SK-N-MC (cell line): ENCODE measurements around the gene UGDH.

Source experiments
- DNase-seq: peaks from one replicate; pipeline ENCODE4 v3.0.0-alpha.2; 2011; ENCODE audit warnings: low read depth, low spot score
- H3K27ac ChIP-seq: fragments of 200-600 bp; sonication (generic); 2 replicates; pipeline ENCODE4 v1.5.1; 2016; ENCODE audit warnings: mixed run types
- H3K36me3 ChIP-seq: fragments of 200-600 bp; sonication (generic); 2 replicates; pipeline ENCODE4 v1.6.1; 2017; ENCODE audit warnings: antibody characterized with exemption, low read length, mixed read lengths; ENCODE audit not compliant: insufficient read depth
- H3K4me3 ChIP-seq: fragments of 200-600 bp; sonication (generic); 2 replicates; pipeline ENCODE4 v1.5.1; 2016
- H3K9ac ChIP-seq: fragments of 200-600 bp; sonication (generic); 2 replicates; pipeline ENCODE4 v1.8.0; 2017; ENCODE audit warnings: mixed run types, mixed read lengths; ENCODE audit not compliant: insufficient read length
- H3K9me3 ChIP-seq: fragments of 200-600 bp; sonication (generic); 2 replicates; pipeline ENCODE4 v1.6.1; 2017; ENCODE audit warnings: low read depth, mild to moderate bottlenecking, antibody characterized with exemption, low read length, moderate library complexity, mixed read lengths
- EZH2 ChIP-seq: fragments of 200-600 bp; sonication (generic); IDR thresholded peaks from one replicate; pipeline ENCODE4 v1.6.1; 2017; ENCODE audit warnings: antibody characterized with exemption
- FOXP2 ChIP-seq: optimal IDR thresholded peaks from 2 replicates; pipeline ENCODE3; 2011; ENCODE audit warnings: mild to moderate bottlenecking, moderate library complexity; ENCODE audit not compliant: insufficient read depth; ENCODE audit errors: extremely low read length, control extremely low read depth
- POLR2AphosphoS5 ChIP-seq: IDR thresholded peaks from 2 replicates; pipeline ENCODE4 v1.6.1; 2012; ENCODE audit warnings: mild to moderate bottlenecking, low read depth, low read length, borderline replicate concordance

The UGDH gene

DNA sequence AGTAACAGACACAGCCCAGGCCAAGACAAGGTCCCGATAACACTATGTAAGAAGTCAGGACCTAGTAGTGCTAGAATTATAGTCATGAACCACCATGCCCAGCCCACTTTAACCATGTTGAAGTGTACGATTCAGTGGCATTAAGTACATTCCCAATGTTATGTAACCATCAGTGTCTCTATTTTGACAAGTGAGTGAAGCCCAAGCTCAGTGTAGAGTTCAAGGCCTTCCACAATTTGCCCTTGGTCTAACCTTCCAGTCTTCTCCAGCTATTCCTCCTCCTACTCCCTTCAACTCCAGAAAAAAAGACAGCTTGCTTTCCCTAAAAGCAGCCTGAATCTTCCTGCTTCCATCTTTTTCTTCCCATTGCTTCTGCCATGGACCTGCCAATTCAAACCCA, 36.9 kb downstream of the UGDH start:
- TF ChIP-seq FOXP2 (no peak), EZH2 (no peak), POLR2AphosphoS5 (no peak)
- Histone ChIP-seq H3K9me3 (no peaks in the 10 kb centered on the region), H3K9ac (no peak overlapping the region), H3K36me3 (no peaks in the 10 kb centered on the region), H3K4me3 (no peak overlapping the region), H3K27ac (no peak overlapping the region)
- no peak for DNase-seq

DNA sequence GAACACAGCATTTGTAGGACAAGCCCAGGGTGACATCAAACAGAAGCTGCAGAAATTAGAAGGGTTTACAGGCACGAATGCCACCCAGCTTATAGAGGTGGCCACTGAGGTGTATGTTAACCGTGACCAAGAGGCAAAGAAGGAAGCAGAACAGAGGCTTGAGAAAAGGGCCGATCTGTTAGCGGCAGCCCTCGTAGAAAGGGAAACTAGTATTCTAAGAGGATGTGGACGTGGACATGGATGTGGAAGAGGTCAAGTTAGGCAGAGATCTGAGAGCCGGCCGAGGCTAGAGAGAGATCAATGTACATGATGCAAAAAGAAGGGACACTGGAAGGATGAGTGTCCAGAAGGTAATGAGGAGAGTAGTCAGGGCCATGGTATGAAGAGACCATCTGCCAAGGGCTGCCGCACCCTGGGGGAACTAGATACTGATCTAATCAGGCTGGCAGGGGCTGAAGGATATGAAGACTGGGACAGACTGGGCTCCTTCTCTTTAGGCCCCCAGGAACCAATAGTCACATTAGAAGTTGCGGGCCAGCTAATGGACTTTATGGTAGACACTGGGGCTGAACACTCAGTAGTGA, 40.9 kb downstream of the UGDH start:
- TF ChIP-seq EZH2 (no peak), FOXP2 (no peak), POLR2AphosphoS5 (no peak)
- DNase-seq: no peak

DNA sequence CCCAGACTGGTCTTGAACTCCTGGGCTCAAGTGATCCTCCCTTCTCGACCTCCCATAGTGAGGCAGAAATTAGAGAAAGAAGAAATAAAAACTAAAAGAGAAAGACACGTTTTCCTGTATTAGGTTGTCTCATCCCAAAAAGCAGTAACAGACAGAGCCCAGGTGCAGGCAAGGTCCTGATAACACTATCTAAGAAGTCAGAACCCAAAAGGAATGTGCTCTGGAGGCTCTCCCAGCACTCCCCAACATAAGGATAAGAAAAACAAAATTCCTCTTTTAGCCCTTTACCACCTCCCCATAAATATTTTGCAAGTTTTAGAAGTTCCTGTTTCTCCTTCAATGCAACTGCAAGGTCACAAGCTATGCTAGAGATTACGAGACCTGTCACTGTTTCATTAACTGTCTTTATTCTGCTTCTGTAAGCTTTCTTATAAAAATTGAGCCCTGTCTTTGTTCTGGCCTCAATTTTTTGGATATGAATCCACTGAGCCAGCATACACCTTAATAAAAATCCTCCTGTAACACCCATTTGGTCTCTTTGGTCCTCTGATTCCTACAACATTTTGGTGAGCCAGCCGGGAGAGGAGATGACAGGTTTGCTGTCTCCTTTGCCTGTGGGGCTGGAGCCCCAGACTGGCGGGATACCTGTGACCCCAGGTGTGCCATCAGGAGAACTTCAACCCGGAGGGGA, 42.5 kb downstream of the UGDH start:
- no peaks in the 10 kb centered on the region for H3K36me3 ChIP-seq
- TF ChIP-seq FOXP2: no peak
- TF ChIP-seq POLR2AphosphoS5: no peak
- TF ChIP-seq EZH2: no peak
- H3K4me3 ChIP-seq: no peak overlapping the region
- H3K9ac ChIP-seq: no peak overlapping the region
- H3K27ac ChIP-seq: no peak overlapping the region
- H3K9me3 ChIP-seq: no peaks in the 10 kb centered on the region
- no peak for DNase-seq

More for the DNA sequence above, 40.9 kb downstream of the UGDH start:
- H3K27ac ChIP-seq: no peak overlapping the region
- H3K9ac ChIP-seq: no peak overlapping the region
- H3K9me3 ChIP-seq: no peaks in the 10 kb centered on the region
- no peak overlapping the region for H3K4me3 ChIP-seq
- no peaks in the 10 kb centered on the region for H3K36me3 ChIP-seq

DNA sequence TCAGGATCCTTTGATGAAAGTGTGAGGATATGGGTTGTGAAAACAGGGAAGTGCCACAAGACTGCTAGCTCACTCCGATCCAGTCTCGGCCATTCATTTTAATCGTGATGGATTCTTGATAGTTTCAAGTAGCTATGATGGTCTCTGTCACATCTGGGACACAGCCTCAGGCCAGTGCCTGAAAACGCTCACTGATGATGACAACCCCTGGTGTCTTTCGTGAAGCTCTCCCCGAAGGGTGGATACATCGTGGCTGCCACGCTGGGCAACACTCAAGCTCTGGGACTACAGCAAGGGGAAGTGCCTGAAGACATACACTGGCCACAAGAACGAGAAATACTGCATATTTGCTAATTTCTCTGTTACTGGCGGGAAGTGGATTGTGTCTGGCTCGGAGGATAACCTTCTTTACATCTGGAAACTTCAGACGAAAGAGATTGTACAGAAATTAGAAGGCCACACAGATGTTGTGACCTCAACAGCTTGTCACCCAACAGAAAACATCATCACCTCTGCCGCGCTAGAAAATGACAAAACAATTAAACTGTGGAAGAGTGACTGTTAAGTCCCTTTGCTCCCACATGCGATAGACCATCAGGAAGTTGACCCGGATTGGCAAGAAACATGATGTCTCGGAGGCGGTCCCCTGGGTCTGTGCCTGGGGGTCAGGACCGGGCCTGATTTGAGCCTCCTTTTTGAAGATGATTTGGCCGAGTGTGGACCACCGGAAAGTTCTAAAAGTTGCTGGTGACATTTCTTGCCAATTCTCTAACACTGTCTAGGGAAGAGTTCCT, 46.1 kb downstream of the UGDH start:
- TF ChIP-seq EZH2 (no peak), POLR2AphosphoS5 (no peak), FOXP2 (no peak)
- Histone ChIP-seq H3K9me3 (no peaks in the 10 kb centered on the region), H3K27ac (no peak overlapping the region), H3K36me3 (no peaks in the 10 kb centered on the region; the same call in 1 of the 2 replicates), H3K4me3 (no peak overlapping the region), H3K9ac (no peak overlapping the region)
- no peak for DNase-seq

DNA sequence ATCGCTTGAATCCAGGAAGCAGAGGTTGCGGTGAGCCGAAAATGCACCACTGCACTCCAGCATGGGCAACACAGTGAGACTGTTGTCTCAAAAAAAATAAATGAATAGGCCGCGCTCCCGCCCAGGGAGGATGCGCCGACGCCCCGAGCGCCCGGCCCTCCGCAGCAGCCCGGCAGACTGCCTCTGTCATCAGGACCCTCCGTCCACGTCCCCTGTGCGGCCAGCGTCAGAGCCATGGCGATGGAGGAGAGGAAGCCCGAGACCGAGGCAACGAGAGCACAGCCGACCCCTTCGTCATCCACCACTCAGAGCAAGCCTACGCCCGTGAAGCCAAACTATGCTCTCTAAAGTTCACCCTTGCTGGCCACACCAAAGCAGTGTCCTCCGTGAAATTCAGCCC, 47.0 kb downstream of the UGDH start:
- no peak overlapping the region for H3K9ac ChIP-seq
- H3K9me3 ChIP-seq: no peaks in the 10 kb centered on the region
- no peak for DNase-seq
- TF ChIP-seq EZH2: no peak
- H3K4me3 ChIP-seq: no peak overlapping the region
- no peak overlapping the region for H3K27ac ChIP-seq
- no peaks in the 10 kb centered on the region; the same call in 1 of the 2 replicates for H3K36me3 ChIP-seq

DNA sequence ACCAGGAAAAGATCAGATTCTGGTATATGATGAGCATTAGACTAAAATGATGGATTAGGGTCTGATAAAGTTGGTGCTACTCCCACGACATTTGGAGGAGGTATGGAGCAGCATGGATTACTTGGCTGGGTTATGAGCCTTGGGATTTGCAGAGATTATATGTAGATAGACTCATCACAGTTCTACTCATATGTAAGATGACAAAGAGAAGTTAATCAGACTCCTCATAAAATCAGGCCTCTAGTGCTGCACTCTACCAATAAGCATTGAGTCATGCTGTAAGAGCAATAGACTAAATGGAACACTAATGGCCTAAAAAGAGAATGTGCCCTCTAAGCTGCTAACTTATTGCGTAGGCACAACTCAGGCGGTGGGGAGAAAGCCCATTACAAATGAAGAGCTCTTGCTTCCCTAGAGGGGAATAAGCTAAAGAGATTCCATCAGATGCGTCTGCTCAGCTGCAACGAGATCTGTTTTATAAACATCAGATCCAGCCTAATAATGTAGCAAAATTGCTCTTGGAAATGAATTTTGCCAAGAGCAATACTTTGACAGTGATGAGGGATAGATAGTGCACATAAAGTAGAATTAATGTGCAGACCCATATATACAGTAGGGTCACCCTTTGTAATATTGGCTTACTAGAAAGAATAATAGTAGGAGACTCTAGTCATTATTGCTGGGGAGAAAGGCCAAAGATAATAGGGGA, 50.9 kb downstream of the UGDH start:
- H3K27ac ChIP-seq: peak overlapping the region; percentile 46; the same call in 1 of the 2 replicates
- TF ChIP-seq EZH2: no peak
- TF ChIP-seq FOXP2: no peak
- no peak for TF ChIP-seq POLR2AphosphoS5
- H3K9ac ChIP-seq: no peak overlapping the region
- peaks cover 16% of the 10 kb centered on the region for H3K36me3 ChIP-seq
- H3K4me3 ChIP-seq: no peak overlapping the region
- no peak for DNase-seq
- H3K9me3 ChIP-seq: no peaks in the 10 kb centered on the region

DNA sequence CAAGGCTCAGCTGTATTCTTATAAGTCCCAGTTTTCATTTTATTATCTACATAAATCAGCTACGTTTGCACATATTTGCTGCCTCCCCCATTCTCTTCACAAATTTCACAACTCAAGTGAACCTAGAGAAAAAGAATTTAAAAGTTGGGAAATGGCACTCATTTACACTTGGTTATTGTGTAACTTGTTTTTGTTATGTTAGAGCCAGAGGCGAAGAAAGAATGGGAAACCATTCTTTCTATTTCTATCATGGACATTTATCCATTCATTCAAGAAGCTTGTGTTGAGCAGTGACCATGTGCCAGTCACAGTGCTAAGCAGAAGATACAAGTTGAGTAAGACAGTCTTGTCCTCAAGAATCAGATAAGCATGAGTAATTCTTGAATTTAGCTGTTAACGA, 54.8 kb downstream of the UGDH start:
- TF ChIP-seq FOXP2 (no peak), EZH2 (no peak), POLR2AphosphoS5 (no peak)
- DNase-seq: no peak
- H3K9ac ChIP-seq: no peak overlapping the region
- peaks cover 29% of the 10 kb centered on the region for H3K36me3 ChIP-seq
- H3K27ac ChIP-seq: peak overlapping the region; percentile 60
- H3K4me3 ChIP-seq: no peak overlapping the region
- no peaks in the 10 kb centered on the region for H3K9me3 ChIP-seq

DNA sequence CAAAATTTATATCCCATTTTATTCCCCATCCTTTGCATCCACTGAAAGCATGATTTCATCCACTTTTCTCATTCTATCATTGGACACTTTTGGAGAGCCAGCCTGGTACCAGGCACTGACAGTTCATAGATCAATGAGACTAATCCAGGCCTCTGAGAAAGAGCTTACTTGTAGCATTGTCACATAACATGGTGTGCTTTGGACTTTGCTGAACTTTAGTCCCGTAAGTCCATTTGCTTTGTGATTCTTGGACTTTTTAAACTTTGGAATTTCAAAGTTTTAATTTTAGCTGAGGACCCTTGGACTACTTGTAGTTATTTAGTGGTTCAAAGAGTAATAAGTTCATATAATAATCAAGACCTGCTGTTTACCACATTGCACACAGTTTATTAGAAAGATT, 56.8 kb downstream of the UGDH start:
- no peak overlapping the region for H3K9ac ChIP-seq
- DNase-seq: no peak
- H3K4me3 ChIP-seq: no peak overlapping the region
- peak overlapping the region; percentile 37; the same call in 1 of the 2 replicates for H3K27ac ChIP-seq
- H3K9me3 ChIP-seq: no peaks in the 10 kb centered on the region
- no peak for TF ChIP-seq FOXP2
- TF ChIP-seq POLR2AphosphoS5: no peak
- TF ChIP-seq EZH2: no peak
- H3K36me3 ChIP-seq: peaks cover 40% of the 10 kb centered on the region
